Dendritic cell treated with granulocyte-macrophage colony-stimulating factor and Interleukin-4, amounts not matched to agents 40 ng/mL and 50 ng/mL, for 4 days (primary cell): ENCODE measurements around the gene FAM236A.
"Not testable (repeated sequence)": the region's sequence is repeated elsewhere in the genome, so short reads cannot be mapped to it uniquely, and the experiment has no call there.

Experiments
- H3K27ac Mint-ChIP-seq: one replicate; pipeline ENCODE4 v1.8.0; 2022; ENCODE audit warnings: mild to moderate bottlenecking, mixed read lengths
- H3K27me3 Mint-ChIP-seq: one replicate; pipeline ENCODE4 v1.8.0; 2022; ENCODE audit warnings: mild to moderate bottlenecking, mixed read lengths
- H3K36me3 Mint-ChIP-seq: one replicate; pipeline ENCODE4 v1.8.0; 2022; ENCODE audit warnings: low read depth, mixed read lengths
- H3K4me1 Mint-ChIP-seq: one replicate; pipeline ENCODE4 v1.8.0; 2022; ENCODE audit warnings: low read depth, mixed read lengths
- H3K4me3 Mint-ChIP-seq: one replicate; pipeline ENCODE4 v1.8.0; 2022; ENCODE audit warnings: mild to moderate bottlenecking, moderate library complexity, mixed read lengths
- H3K9me3 Mint-ChIP-seq: one replicate; pipeline ENCODE4 v1.8.0; 2022; ENCODE audit warnings: mixed read lengths
- intact Hi-C: fragments of 100-400 bp; cut with micrococcal nuclease; formaldehyde crosslinking; loops from one replicate; pipeline ENCODE4 v1.15.0; 2022

Gene FAM236A

GRCh38 chrX:72937906-72938305, at the start of gene FAM236A:
Gene FAM236A, plus strand, starts transcription at chrX:72938206. Its CDS starts 57 bp downstream, at chrX:72938263.
- H3K4me3 Mint-ChIP-seq, H3K27me3 Mint-ChIP-seq, H3K4me1 Mint-ChIP-seq, intact Hi-C loops, H3K9me3 Mint-ChIP-seq, H3K27ac Mint-ChIP-seq, H3K36me3 Mint-ChIP-seq: not testable (repeated sequence)

- not testable (repeated sequence) for H3K27ac Mint-ChIP-seq, H3K4me3 Mint-ChIP-seq
These were observed 48.3 kb upstream of the FAM236A start for GRCh38 chrX:72889740-72890139.

GRCh38 chrX:72912315-72912714, 25.7 kb upstream of the FAM236A start, which contains the start of gene FAM236C:
Gene FAM236C, plus strand, starts transcription at chrX:72912615. Its CDS starts 100 bp downstream, at chrX:72912715.
- H3K4me1 Mint-ChIP-seq, intact Hi-C loops, H3K9me3 Mint-ChIP-seq, H3K27me3 Mint-ChIP-seq, H3K4me3 Mint-ChIP-seq, H3K27ac Mint-ChIP-seq, H3K36me3 Mint-ChIP-seq: not testable (repeated sequence)

More at GRCh38 chrX:72889740-72890139, 48.3 kb upstream of the FAM236A start:
- H3K36me3 Mint-ChIP-seq, H3K4me1 Mint-ChIP-seq, H3K9me3 Mint-ChIP-seq, H3K27me3 Mint-ChIP-seq, intact Hi-C loops: not testable (repeated sequence)

- H3K4me3 Mint-ChIP-seq, H3K27me3 Mint-ChIP-seq, H3K4me1 Mint-ChIP-seq, H3K36me3 Mint-ChIP-seq, intact Hi-C loops, H3K27ac Mint-ChIP-seq, H3K9me3 Mint-ChIP-seq: not testable (repeated sequence)
These were observed 21.9 kb upstream of the FAM236A start for GRCh38 chrX:72916096-72916495.

- intact Hi-C loops, H3K4me1 Mint-ChIP-seq, H3K36me3 Mint-ChIP-seq, H3K27ac Mint-ChIP-seq, H3K27me3 Mint-ChIP-seq, H3K4me3 Mint-ChIP-seq, H3K9me3 Mint-ChIP-seq: not testable (repeated sequence)
These were observed 5.7 kb upstream of the FAM236A start for GRCh38 chrX:72932283-72932682.

- H3K36me3 Mint-ChIP-seq, H3K27ac Mint-ChIP-seq, H3K4me3 Mint-ChIP-seq, H3K9me3 Mint-ChIP-seq, H3K4me1 Mint-ChIP-seq, intact Hi-C loops, H3K27me3 Mint-ChIP-seq: not testable (repeated sequence)
These were observed 1.6 kb upstream of the FAM236A start for GRCh38 chrX:72936455-72936854.

GRCh38 chrX:72936882-72937455, 1.0 kb upstream of the FAM236A start:
- H3K4me3 Mint-ChIP-seq, H3K4me1 Mint-ChIP-seq, H3K36me3 Mint-ChIP-seq, H3K27me3 Mint-ChIP-seq, H3K27ac Mint-ChIP-seq, H3K9me3 Mint-ChIP-seq, intact Hi-C loops: not testable (repeated sequence)

GRCh38 chrX:72942272-72942671, 4.3 kb downstream of the FAM236A start:
- H3K27ac Mint-ChIP-seq, intact Hi-C loops, H3K4me1 Mint-ChIP-seq, H3K9me3 Mint-ChIP-seq, H3K36me3 Mint-ChIP-seq, H3K27me3 Mint-ChIP-seq, H3K4me3 Mint-ChIP-seq: not testable (repeated sequence)

- intact Hi-C loops, H3K36me3 Mint-ChIP-seq, H3K4me1 Mint-ChIP-seq: not testable (repeated sequence)
These were observed 5.2 kb downstream of the FAM236A start for GRCh38 chrX:72943035-72943818.

GRCh38 chrX:72943819-72944169, 5.8 kb downstream of the FAM236A start, which contains the start of gene DMRTC1:
Gene DMRTC1, minus strand, starts transcription at chrX:72943837. Its CDS starts 68,143 bp downstream, at chrX:72875694.
- intact Hi-C loops, H3K27me3 Mint-ChIP-seq, H3K4me1 Mint-ChIP-seq, H3K9me3 Mint-ChIP-seq, H3K4me3 Mint-ChIP-seq, H3K36me3 Mint-ChIP-seq, H3K27ac Mint-ChIP-seq: not testable (repeated sequence)

More at GRCh38 chrX:72943035-72943818, 5.2 kb downstream of the FAM236A start:
- H3K27me3 Mint-ChIP-seq, H3K27ac Mint-ChIP-seq, H3K9me3 Mint-ChIP-seq, H3K4me3 Mint-ChIP-seq: not testable (repeated sequence)

- H3K9me3 Mint-ChIP-seq, H3K36me3 Mint-ChIP-seq, intact Hi-C loops, H3K27ac Mint-ChIP-seq, H3K27me3 Mint-ChIP-seq, H3K4me3 Mint-ChIP-seq, H3K4me1 Mint-ChIP-seq: not testable (repeated sequence)
These were observed 22.0 kb downstream of the FAM236A start for GRCh38 chrX:72959971-72960370.

GRCh38 chrX:72971859-72972258, 33.9 kb downstream of the FAM236A start:
- H3K4me1 Mint-ChIP-seq, H3K4me3 Mint-ChIP-seq, H3K36me3 Mint-ChIP-seq, H3K27me3 Mint-ChIP-seq, intact Hi-C loops, H3K27ac Mint-ChIP-seq, H3K9me3 Mint-ChIP-seq: not testable (repeated sequence)

- H3K9me3 Mint-ChIP-seq, H3K36me3 Mint-ChIP-seq, H3K27me3 Mint-ChIP-seq, H3K4me1 Mint-ChIP-seq, H3K27ac Mint-ChIP-seq, H3K4me3 Mint-ChIP-seq, intact Hi-C loops: not testable (repeated sequence)
These were observed 36.9 kb downstream of the FAM236A start for GRCh38 chrX:72974885-72975284.

GRCh38 chrX:72980894-72981469, 43.0 kb downstream of the FAM236A start:
- H3K27ac Mint-ChIP-seq, H3K9me3 Mint-ChIP-seq, H3K4me1 Mint-ChIP-seq, intact Hi-C loops, H3K36me3 Mint-ChIP-seq, H3K27me3 Mint-ChIP-seq, H3K4me3 Mint-ChIP-seq: not testable (repeated sequence)
